Lung (tissue), 12 donors: ENCODE measurements around the gene SLC40A1. TPM values are rescaled to one million over a fixed set of nuclear protein-coding genes. Genes with fewer than 3 reads are reported as not detected.

Experiments used
- ATAC-seq: fragments of 200-7000 bp; cut with Tn5 transposase; one replicate; pipeline ENCODE4 v1.9.1; 2020; ENCODE audit warnings: moderate number of reproducible peaks; ENCODE audit not compliant: insufficient read depth, low FRiP score
- DNase-seq, 3 donors: peaks; one replicate each; pipeline ENCODE4 v3.0.0-alpha.2; 2013 to 2017
- H3K27ac ChIP-seq, 2 donors: one replicate each; pipeline ENCODE4 v1.5.1; 2013; ENCODE audit warnings: mild to moderate bottlenecking in 2 of 2, moderate library complexity in 2 of 2, control low read depth in 1 of 2, inconsistent platforms in 1 of 2, low read depth in 1 of 2, low read length in 1 of 2
- H3K27me3 ChIP-seq, 3 donors: one replicate each; pipeline ENCODE4 v1.5.1; 2013; ENCODE audit warnings: low read length in 2 of 3; ENCODE audit not compliant: control insufficient read depth in 3 of 3, insufficient read depth in 3 of 3
- H3K36me3 ChIP-seq, 4 donors: one replicate each; pipeline ENCODE4 v1.5.1; 2013; ENCODE audit warnings: low read length in 4 of 4, mild to moderate bottlenecking in 1 of 4, moderate library complexity in 1 of 4; ENCODE audit not compliant: control insufficient read depth in 4 of 4, insufficient read depth in 4 of 4
- H3K4me1 ChIP-seq, 5 donors: one replicate each; pipeline ENCODE4 v1.5.1; 2013; ENCODE audit warnings: low read length in 5 of 5, mild to moderate bottlenecking in 2 of 5, moderate library complexity in 1 of 5; ENCODE audit not compliant: control insufficient read depth in 5 of 5, insufficient read depth in 5 of 5
- H3K4me3 ChIP-seq: one replicate; pipeline ENCODE4 v1.5.1; 2013; ENCODE audit warnings: mild to moderate bottlenecking, control low read depth, moderate library complexity
- H3K9ac ChIP-seq, 2 donors: one replicate each; pipeline ENCODE4 v1.5.1; 2013; ENCODE audit warnings: low read length in 2 of 2, control low read depth in 1 of 2; ENCODE audit not compliant: insufficient read depth in 1 of 2
- H3K9me3 ChIP-seq, 4 donors: one replicate each; pipeline ENCODE4 v1.5.1; 2013; ENCODE audit warnings: low read length in 3 of 4, mild to moderate bottlenecking in 1 of 4, moderate library complexity in 1 of 4; ENCODE audit not compliant: control insufficient read depth in 4 of 4, insufficient read depth in 3 of 4
- CTCF ChIP-seq: IDR thresholded peaks from 2 replicates; pipeline ENCODE4 v1.5.1; 2012; ENCODE audit warnings: mild to moderate bottlenecking; ENCODE audit errors: control extremely low read depth, extremely low read depth
- WGBS, 2 donors: extraction: QIAGEN DNeasy Blood & Tissue Kit; methylation state at CpG; one replicate each; pipeline ENCODE4 v1.1.7; 2013; 5-methylcytosine and 5-hydroxymethylcytosine counted together
- polyA plus RNA-seq, 2 donors: library from polyadenylated mRNA; stranded (reverse); fragments of 200-250 nt; gene quantifications; one replicate each; pipeline ENCODE4 v1.2.1, GENCODE V29; 2013
- total RNA-seq, 2 donors: library from RNA; depleted of rRNA in 1 of 2; stranded (reverse); fragments of >200 nt in 1 of 2; gene quantifications; one replicate each; pipeline ENCODE4 v1.2.1, GENCODE V29; 2014 to 2021
- donor health status: control.
- donor health status: control.
- donor health status: Bipolar disorder and iron deficiency.
- donor health status: healthy.
- donor health status: DM: yes; HTN: yes; CAD: no.

SLC40A1 gene
- total and polyA plus RNA-seq, 4 donors = 50.2 to 553 (median 75.8) TPM

GRCh38 chr2:189592353-189592984 is 11.9 kb upstream of the SLC40A1 start:
- Histone ChIP-seq H3K4me1 (no peaks in the 10 kb centered on the region), H3K9me3 (no peaks in the 10 kb centered on the region), H3K36me3 (no peaks in the 10 kb centered on the region), H3K27ac (no peak overlapping the region), H3K4me3 (no peak overlapping the region), H3K9ac (no peak overlapping the region), H3K27me3 (no peaks in the 10 kb centered on the region)
- WGBS, 2 donors = 4 to 25% methylated on average over 1 of the region's 1 CpG
- TF ChIP-seq CTCF = no peak
- no peak for ATAC-seq
- DNase-seq = no peak

GRCh38 chr2:189587780-189588179 is 7.2 kb upstream of the SLC40A1 start:
- Histone ChIP-seq H3K9me3 (no peaks in the 10 kb centered on the region), H3K4me3 (no peak overlapping the region), H3K27me3 (no peaks in the 10 kb centered on the region), H3K36me3 (no peaks in the 10 kb centered on the region), H3K9ac (no peak overlapping the region), H3K4me1 (no peaks in the 10 kb centered on the region), H3K27ac (no peak overlapping the region)
- ATAC-seq (no peak), DNase-seq (no peak)
- no peak for TF ChIP-seq CTCF
- 65 to 86% methylated on average over 4 of the region's 4 CpGs for WGBS, 2 donors

GRCh38 chr2:189585226-189585756 is 4.7 kb upstream of the SLC40A1 start:
- Histone ChIP-seq H3K36me3 (peaks cover 0 to 2% (median 0%) of the 10 kb centered on the region in 4 donors), H3K4me1 (peaks cover 0 to 10% (median 5%) of the 10 kb centered on the region in 5 donors), H3K27ac (no peak overlapping the region), H3K9me3 (no peaks in the 10 kb centered on the region), H3K9ac (no peak overlapping the region), H3K4me3 (no peak overlapping the region), H3K27me3 (no peaks in the 10 kb centered on the region)
- no peak for DNase-seq
- no peak for ATAC-seq
- 82 to 93% methylated on average over 4 of the region's 4 CpGs for WGBS, 2 donors
- no peak for TF ChIP-seq CTCF
